ENCODE data around the gene ZNF275. TPM values are rescaled to one million over a fixed set of nuclear protein-coding genes. Genes with fewer than 3 reads are reported as not detected.

Gene ZNF275
- total and polyA plus RNA-seq, 10 of the 15 experiments (the other 5 are each of a cell fraction or from before 2014, with no cell fraction given): 1.3 to 17.4 (median 6.2) TPM

DNA sequence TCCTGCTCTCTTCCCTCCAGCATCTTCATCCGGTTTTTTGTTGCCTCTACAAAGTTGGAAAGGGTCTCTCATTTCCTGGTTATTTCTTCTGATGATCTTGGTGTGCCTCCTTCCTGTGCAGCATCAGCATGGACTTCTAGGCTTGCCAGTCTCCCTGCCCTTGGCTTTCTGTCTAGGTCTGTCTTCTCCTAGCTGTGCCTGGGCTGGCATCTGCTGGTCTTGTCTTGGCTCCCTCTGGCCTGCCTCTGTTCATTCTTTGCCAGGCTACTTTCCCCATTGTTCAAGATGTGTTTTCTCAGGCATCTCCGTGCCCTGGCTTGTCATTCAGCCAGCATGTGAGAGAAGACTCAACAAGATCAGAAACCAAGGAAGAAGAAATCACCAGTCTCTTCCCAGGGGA, 9.7 kb downstream of the ZNF275 start:
- POLR2A ChIA-PET: no interaction called here
- DNase-seq (ENCODE audit: low read depth, low spot score) (no peak), ATAC-seq (no peak), FAIRE-seq (no peak)
- Histone ChIP-seq H2AFZ (ENCODE audit: control insufficient read depth, low read depth, low read length) (no peak overlapping the region), H3K4me1 (ENCODE audit: control insufficient read depth, insufficient read depth, low read length) (no peaks in the 10 kb centered on the region), H3K9ac (ENCODE audit: control insufficient read depth, insufficient read depth, low read length) (no peak overlapping the region), H3K79me2 (ENCODE audit: control insufficient read depth, insufficient read depth, low read length) (peaks cover 5% of the 10 kb centered on the region), H4K20me1 (ENCODE audit: control insufficient read depth, insufficient read depth) (no peaks in the 10 kb centered on the region), H3K4me2 (ENCODE audit: control insufficient read depth, insufficient read depth) (no peak overlapping the region), H3K36me3 (ENCODE audit: control insufficient read depth in 2 of 2, insufficient read depth in 2 of 2, low read length in 1 of 2) (peaks cover 5 to 10% of the 10 kb centered on the region in 2 experiments; a peak in 3 of 4 replicates), H3K9me3 (replicated peaks; ENCODE audit: control insufficient read depth, insufficient read depth, low read length) (no peaks in the 10 kb centered on the region; the same call in 2 of the 3 replicates), H3K27ac (ENCODE audit: control insufficient read depth, insufficient read depth) (no peak overlapping the region), H3K27me3 (replicated peaks in 1 of 2; ENCODE audit: control insufficient read depth in 2 of 2, insufficient read depth in 2 of 2, low read length in 1 of 2) (no peaks in the 10 kb centered on the region), H3K4me3 (no peak overlapping the region)
- SMC1A ChIA-PET (ENCODE audit: uncharacterized antibody, unreplicated experiment): no interaction called here
- in situ Hi-C loops (cut with MboI) (no loop called here), intact Hi-C loops (cut with micrococcal nuclease; ENCODE audit: unreplicated experiment) (no loop called here)
- CTCF ChIA-PET: interaction anchor here (1.3 kb wide), 1 partner anchor 9 kb away, joined by 3 read pairs; no protein-coding TSS in a partner anchor
- 48% methylated on average over 2 of the region's 2 CpGs for WGBS (ENCODE audit: insufficient coverage, insufficient replicate concordance, low lambda C conversion rate, missing lambda C conversion rate)
- RAD21 ChIA-PET (ENCODE audit: unreplicated experiment): no interaction called here
- no TSS peak for BruUV-seq (replicated peaks)
- TF ChIP-seq, protein P1, sequence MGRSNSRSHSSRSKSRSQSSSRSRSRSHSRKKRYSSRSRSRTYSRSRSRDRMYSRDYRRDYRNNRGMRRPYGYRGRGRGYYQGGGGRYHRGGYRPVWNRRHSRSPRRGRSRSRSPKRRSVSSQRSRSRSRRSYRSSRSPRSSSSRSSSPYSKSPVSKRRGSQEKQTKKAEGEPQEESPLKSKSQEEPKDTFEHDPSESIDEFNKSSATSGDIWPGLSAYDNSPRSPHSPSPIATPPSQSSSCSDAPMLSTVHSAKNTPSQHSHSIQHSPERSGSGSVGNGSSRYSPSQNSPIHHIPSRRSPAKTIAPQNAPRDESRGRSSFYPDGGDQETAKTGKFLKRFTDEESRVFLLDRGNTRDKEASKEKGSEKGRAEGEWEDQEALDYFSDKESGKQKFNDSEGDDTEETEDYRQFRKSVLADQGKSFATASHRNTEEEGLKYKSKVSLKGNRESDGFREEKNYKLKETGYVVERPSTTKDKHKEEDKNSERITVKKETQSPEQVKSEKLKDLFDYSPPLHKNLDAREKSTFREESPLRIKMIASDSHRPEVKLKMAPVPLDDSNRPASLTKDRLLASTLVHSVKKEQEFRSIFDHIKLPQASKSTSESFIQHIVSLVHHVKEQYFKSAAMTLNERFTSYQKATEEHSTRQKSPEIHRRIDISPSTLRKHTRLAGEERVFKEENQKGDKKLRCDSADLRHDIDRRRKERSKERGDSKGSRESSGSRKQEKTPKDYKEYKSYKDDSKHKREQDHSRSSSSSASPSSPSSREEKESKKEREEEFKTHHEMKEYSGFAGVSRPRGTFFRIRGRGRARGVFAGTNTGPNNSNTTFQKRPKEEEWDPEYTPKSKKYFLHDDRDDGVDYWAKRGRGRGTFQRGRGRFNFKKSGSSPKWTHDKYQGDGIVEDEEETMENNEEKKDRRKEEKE (IDR thresholded peaks at IDR 0.05): no peak
- TF ChIP-seq GATAD2B (conservative IDR thresholded peaks at IDR 0.05; ENCODE audit: low read depth) (no peak), BRCA1 (IDR thresholded peaks at IDR 0.05; ENCODE audit: low read depth, low read length) (no peak), NFYB (IDR thresholded peaks at IDR 0.05; ENCODE audit: insufficient read depth, low read depth, low read length) (no peak), STAT3 (IDR thresholded peaks at IDR 0.05; ENCODE audit: low read depth, low read length) (no peak), POLR2AphosphoS2 (IDR thresholded peaks at IDR 0.05; ENCODE audit: low read depth, low read length) (no peak), SUPT20H (IDR thresholded peaks at IDR 0.05; ENCODE audit: borderline replicate concordance, control insufficient read depth, low read depth, low read length) (no peak), EZH2 (IDR thresholded peaks at IDR 0.05; ENCODE audit: borderline replicate concordance, control insufficient read depth, low read depth, low read length) (no peak), CHD4 (IDR thresholded peaks at IDR 0.05) (no peak)
- TF ChIP-seq, protein P2, sequence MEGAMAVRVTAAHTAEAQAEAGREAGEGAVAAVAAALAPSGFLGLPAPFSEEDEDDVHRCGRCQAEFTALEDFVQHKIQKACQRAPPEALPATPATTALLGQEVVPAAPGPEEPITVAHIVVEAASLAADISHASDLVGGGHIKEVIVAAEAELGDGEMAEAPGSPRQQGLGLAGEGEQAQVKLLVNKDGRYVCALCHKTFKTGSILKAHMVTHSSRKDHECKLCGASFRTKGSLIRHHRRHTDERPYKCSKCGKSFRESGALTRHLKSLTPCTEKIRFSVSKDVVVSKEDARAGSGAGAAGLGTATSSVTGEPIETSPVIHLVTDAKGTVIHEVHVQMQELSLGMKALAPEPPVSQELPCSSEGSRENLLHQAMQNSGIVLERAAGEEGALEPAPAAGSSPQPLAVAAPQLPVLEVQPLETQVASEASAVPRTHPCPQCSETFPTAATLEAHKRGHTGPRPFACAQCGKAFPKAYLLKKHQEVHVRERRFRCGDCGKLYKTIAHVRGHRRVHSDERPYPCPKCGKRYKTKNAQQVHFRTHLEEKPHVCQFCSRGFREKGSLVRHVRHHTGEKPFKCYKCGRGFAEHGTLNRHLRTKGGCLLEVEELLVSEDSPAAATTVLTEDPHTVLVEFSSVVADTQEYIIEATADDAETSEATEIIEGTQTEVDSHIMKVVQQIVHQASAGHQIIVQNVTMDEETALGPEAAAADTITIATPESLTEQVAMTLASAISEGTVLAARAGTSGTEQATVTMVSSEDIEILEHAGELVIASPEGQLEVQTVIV (IDR thresholded peaks at IDR 0.05; ENCODE audit: borderline replicate concordance, partially characterized antibody): no peak
- TF ChIP-seq, protein P3, sequence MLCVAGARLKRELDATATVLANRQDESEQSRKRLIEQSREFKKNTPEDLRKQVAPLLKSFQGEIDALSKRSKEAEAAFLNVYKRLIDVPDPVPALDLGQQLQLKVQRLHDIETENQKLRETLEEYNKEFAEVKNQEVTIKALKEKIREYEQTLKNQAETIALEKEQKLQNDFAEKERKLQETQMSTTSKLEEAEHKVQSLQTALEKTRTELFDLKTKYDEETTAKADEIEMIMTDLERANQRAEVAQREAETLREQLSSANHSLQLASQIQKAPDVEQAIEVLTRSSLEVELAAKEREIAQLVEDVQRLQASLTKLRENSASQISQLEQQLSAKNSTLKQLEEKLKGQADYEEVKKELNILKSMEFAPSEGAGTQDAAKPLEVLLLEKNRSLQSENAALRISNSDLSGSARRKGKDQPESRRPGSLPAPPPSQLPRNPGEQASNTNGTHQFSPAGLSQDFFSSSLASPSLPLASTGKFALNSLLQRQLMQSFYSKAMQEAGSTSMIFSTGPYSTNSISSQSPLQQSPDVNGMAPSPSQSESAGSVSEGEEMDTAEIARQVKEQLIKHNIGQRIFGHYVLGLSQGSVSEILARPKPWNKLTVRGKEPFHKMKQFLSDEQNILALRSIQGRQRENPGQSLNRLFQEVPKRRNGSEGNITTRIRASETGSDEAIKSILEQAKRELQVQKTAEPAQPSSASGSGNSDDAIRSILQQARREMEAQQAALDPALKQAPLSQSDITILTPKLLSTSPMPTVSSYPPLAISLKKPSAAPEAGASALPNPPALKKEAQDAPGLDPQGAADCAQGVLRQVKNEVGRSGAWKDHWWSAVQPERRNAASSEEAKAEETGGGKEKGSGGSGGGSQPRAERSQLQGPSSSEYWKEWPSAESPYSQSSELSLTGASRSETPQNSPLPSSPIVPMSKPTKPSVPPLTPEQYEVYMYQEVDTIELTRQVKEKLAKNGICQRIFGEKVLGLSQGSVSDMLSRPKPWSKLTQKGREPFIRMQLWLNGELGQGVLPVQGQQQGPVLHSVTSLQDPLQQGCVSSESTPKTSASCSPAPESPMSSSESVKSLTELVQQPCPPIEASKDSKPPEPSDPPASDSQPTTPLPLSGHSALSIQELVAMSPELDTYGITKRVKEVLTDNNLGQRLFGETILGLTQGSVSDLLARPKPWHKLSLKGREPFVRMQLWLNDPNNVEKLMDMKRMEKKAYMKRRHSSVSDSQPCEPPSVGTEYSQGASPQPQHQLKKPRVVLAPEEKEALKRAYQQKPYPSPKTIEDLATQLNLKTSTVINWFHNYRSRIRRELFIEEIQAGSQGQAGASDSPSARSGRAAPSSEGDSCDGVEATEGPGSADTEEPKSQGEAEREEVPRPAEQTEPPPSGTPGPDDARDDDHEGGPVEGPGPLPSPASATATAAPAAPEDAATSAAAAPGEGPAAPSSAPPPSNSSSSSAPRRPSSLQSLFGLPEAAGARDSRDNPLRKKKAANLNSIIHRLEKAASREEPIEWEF (IDR thresholded peaks at IDR 0.05; ENCODE audit: insufficient replicate concordance, low read depth, low read length): no peak
